Endothelial cell (in vitro differentiated cells): Measurements from ENCODE around the gene RCL1. TPM values are rescaled to one million over a fixed set of nuclear protein-coding genes. Genes with fewer than 3 reads are reported as not detected.
"Not testable (repeated sequence)": the region's sequence is repeated elsewhere in the genome, so short reads cannot be mapped to it uniquely, and the experiment has no call there.

Source experiments
- DNase-seq: peaks from one replicate; pipeline ENCODE4 v3.0.0; 2021; ENCODE audit warnings: low spot score
- H3K27ac Mint-ChIP-seq: one replicate; pipeline ENCODE4 v1.8.0; 2021; ENCODE audit warnings: mixed read lengths, inconsistent platforms; ENCODE audit not compliant: unreplicated experiment
- H3K27me3 Mint-ChIP-seq: one replicate; pipeline ENCODE4 v1.8.0; 2021; ENCODE audit warnings: mild to moderate bottlenecking, moderate library complexity, mixed read lengths, inconsistent platforms; ENCODE audit not compliant: unreplicated experiment
- H3K36me3 Mint-ChIP-seq: one replicate; pipeline ENCODE4 v1.8.0; 2021; ENCODE audit warnings: mild to moderate bottlenecking, low read depth, mixed read lengths, inconsistent platforms; ENCODE audit not compliant: unreplicated experiment
- H3K4me1 Mint-ChIP-seq: one replicate; pipeline ENCODE4 v1.8.0; 2021; ENCODE audit warnings: mild to moderate bottlenecking, mixed read lengths, inconsistent platforms; ENCODE audit not compliant: unreplicated experiment
- H3K4me3 Mint-ChIP-seq: one replicate; pipeline ENCODE4 v1.8.0; 2021; ENCODE audit warnings: mild to moderate bottlenecking, mixed read lengths, inconsistent platforms; ENCODE audit not compliant: unreplicated experiment
- H3K9me3 Mint-ChIP-seq: one replicate; pipeline ENCODE4 v1.8.0; 2021; ENCODE audit warnings: mixed read lengths, inconsistent platforms; ENCODE audit not compliant: unreplicated experiment
- total RNA-seq: library from RNA; stranded (reverse); fragmentation: NEBNext Ultra II Directional; extraction: Animal tissue kit (Norgen Biotek cat#: 25700); gene quantifications from one replicate; pipeline ENCODE4 v1.2.1, GENCODE V29; 2021; ENCODE audit not compliant: unreplicated experiment
- TF ChIP-seq, protein P1 (sequence below): fragments of 200-600 bp; sonication (generic); IDR thresholded peaks from one replicate; pipeline ENCODE4 v1.5.0; 2021; ENCODE audit warnings: antibody characterized with exemption; ENCODE audit not compliant: unreplicated experiment

The RCL1 gene
- total RNA-seq, 1 donor from 2014 or later: 12.2 TPM

DNA sequence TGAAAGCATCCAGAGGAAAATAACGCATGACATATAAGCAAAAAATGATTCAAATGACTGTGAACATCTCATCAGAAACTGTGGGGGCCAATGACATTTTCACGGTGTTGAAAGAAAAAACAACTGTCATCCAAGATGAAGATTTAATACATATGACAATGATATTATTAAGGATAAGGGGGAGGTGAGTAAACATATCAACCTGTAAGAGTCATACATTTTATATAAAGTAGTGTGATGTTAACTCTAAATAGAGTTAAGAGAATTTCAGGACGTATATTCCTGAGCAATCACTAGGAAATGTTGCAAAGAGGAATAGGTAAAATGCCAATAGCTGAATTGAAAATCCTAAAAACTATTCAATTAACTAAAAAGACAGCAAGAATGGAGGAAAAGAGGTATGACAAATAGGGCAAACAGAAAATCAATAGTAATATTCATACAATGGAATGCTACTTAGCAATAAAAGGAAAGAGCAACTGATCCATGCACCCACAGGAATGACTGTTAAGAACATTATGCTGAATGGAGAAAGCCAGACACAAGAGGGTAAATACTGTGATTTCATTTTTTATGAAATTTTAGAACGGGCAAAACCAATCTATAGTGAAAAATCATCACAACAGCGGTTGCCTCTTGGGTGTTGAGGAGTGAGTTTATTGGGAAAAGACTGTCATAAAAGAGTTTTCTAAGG, 99.9 kb downstream of the RCL1 start:
- Mint-ChIP-seq H3K9me3 (no peaks in the 10 kb centered on the region), H3K27ac (no peak overlapping the region), H3K4me3 (no peak overlapping the region), H3K27me3 (no peaks in the 10 kb centered on the region), H3K36me3 (no peaks in the 10 kb centered on the region), H3K4me1 (no peaks in the 10 kb centered on the region)
- TF ChIP-seq, protein P1, sequence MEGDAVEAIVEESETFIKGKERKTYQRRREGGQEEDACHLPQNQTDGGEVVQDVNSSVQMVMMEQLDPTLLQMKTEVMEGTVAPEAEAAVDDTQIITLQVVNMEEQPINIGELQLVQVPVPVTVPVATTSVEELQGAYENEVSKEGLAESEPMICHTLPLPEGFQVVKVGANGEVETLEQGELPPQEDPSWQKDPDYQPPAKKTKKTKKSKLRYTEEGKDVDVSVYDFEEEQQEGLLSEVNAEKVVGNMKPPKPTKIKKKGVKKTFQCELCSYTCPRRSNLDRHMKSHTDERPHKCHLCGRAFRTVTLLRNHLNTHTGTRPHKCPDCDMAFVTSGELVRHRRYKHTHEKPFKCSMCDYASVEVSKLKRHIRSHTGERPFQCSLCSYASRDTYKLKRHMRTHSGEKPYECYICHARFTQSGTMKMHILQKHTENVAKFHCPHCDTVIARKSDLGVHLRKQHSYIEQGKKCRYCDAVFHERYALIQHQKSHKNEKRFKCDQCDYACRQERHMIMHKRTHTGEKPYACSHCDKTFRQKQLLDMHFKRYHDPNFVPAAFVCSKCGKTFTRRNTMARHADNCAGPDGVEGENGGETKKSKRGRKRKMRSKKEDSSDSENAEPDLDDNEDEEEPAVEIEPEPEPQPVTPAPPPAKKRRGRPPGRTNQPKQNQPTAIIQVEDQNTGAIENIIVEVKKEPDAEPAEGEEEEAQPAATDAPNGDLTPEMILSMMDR: no peak
- no peak for DNase-seq

DNA sequence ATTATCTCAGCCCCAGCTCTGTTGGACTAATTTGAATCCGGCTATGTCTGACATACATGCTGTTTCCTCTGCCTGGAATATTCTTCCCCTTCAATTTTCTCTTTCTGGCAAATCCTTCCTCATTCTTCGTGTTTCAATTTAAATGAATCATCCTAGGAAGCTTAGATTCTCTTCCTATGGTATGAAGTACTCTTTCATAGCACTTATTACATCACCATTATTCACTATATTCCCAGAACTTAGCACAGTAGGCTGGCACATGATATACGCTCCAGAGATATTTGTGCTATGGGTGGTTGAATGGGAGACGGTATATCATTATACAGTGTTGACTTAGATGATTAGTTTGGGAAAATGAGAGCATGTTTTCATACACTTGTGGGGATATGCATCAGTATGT, 101.3 kb downstream of the RCL1 start:
- H3K4me1 Mint-ChIP-seq: no peaks in the 10 kb centered on the region
- no peaks in the 10 kb centered on the region for H3K9me3 Mint-ChIP-seq
- H3K27me3 Mint-ChIP-seq: no peaks in the 10 kb centered on the region
- no peak overlapping the region for H3K4me3 Mint-ChIP-seq
- no peak overlapping the region for H3K27ac Mint-ChIP-seq
- no peaks in the 10 kb centered on the region for H3K36me3 Mint-ChIP-seq
- no peak for DNase-seq
- TF ChIP-seq, protein P1: no peak

DNA sequence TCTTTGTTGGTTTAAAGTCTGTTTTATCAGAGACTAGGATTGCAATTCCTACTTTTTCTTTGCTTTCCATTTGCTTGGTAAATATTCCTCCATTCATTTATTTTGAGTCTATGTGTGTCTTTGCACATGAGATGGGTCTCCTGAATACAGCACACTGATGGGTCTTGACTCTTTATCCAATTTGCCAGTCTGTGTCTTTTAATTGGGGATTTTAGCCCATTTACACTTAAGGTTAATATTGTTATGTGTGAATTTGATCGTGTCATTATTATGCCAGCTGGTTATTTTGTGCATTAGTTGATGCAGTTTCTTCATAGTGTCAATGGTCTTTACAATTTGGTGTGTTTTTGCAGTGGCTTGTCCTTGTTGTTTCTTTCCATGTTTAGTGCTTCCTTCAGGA, 107.1 kb downstream of the RCL1 start:
- not testable (repeated sequence) for DNase-seq, H3K9me3 Mint-ChIP-seq, H3K4me3 Mint-ChIP-seq, H3K27ac Mint-ChIP-seq, H3K36me3 Mint-ChIP-seq, H3K4me1 Mint-ChIP-seq, H3K27me3 Mint-ChIP-seq

DNA sequence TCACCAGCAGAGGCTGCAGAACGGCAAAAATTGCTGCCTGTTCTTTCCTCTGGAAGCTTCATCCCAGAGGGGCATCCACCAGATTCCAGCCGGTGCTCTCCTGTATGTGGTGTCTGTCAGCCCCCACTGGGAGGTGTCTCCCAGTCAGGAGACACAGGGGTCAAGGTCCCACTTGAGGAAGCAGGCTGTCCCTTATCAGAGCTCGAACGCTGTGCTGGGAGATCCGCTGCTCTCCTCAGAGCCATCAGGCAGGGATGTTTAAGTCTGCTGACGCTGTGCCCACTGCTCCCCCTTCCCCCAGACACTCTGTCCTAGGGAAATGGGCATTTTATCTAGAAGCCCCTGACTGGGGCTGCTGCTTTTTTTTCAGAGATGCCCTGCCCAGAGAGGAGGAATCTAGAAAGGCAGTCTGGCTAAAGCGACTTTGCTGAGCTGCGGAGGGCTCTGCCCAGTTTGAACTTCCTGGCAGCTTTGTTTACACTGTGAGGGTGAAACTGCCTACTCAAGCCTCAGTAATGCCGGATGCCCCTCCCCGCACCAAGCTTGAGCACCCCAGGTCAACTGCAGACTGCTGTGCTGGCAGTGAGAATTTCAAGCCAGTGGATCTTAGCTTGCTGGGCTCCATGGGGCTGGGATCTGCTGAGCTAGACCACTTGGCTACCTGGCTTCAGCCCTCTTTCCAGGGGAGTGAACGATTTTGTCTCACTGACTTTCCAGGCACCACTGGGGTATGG, 108.8 kb downstream of the RCL1 start:
- not testable (repeated sequence) for H3K27me3 Mint-ChIP-seq, H3K9me3 Mint-ChIP-seq, H3K4me3 Mint-ChIP-seq, DNase-seq, H3K27ac Mint-ChIP-seq, H3K36me3 Mint-ChIP-seq, H3K4me1 Mint-ChIP-seq

DNA sequence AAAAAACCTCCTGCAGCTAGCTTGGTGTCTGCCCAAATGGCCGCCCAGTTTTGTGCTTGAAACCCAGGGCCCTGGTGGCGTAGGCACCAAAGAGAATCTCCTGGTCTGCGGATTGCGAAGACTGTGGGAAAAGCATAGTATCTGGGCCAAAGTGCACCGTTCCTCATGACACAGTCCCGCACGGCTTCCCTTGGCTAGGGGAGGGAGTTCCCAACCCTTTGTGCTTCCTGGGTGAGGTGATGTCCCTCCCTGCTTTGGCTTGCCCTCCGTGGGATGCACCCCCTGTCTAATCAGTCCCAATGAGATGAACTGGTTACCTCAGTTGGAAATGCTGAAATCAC, 109.4 kb downstream of the RCL1 start:
- TF ChIP-seq, protein P1: no peak
- Mint-ChIP-seq H3K27me3 (no peaks in the 10 kb centered on the region), H3K4me1 (no peaks in the 10 kb centered on the region), H3K27ac (no peak overlapping the region), H3K36me3 (no peaks in the 10 kb centered on the region), H3K4me3 (no peak overlapping the region), H3K9me3 (no peaks in the 10 kb centered on the region)
- no peak for DNase-seq

DNA sequence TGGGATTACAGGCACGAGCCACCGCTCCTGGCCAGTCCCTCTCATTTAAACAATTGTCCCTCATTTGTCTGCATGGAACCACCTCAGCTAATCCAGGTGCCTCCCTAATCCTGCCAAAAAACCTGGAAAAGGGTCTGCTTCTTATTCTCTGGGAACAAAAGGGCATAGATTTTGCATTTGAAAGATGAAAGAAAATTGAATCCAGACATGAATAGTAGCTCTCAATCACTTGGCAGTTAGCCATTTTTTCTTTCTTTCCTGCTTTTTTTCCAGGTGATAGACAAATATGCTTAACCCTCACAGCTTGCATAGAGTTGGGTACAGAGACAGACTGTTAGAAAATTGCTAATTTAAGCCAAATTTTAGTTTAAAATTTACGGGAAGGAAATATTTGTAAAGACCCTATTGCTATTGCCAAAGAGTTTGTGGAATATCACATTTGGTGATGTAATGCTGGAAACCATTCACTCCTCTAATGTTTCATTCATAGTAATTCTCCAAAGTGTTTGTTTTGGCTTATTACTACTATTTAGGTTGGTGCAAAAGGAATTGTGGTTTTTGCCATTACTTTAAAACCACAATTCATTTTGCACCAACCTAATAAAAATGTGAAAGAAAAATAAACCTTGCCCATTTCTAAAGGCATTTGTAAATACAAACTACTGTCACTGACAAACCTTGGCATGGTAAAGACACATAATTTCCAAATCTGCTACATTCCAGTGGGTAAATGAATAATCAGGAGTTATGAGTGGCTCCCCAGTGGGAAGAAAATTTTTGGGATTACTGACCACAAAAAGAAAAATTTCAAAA, 111.8 kb downstream of the RCL1 start:
- Mint-ChIP-seq H3K36me3 (no peaks in the 10 kb centered on the region), H3K4me3 (no peak overlapping the region), H3K27ac (no peak overlapping the region), H3K9me3 (no peaks in the 10 kb centered on the region), H3K4me1 (no peaks in the 10 kb centered on the region), H3K27me3 (no peaks in the 10 kb centered on the region)
- no peak for DNase-seq
- TF ChIP-seq, protein P1: no peak
